Stomach (tissue), 4 donors: ENCODE measurements around the gene MTREX.

Source experiments
- POLR2A ChIP-seq, 4 donors: fragments of 450-650 bp; IDR thresholded peaks; one replicate each; pipeline ENCODE4 v1.6.1; 2016; ENCODE audit warnings: antibody characterized with exemption in 4 of 4, control low read depth in 2 of 4, mild to moderate bottlenecking in 1 of 4, moderate library complexity in 1 of 4
- TF ChIP-seq, protein P1 (sequence below), 7 experiments: fragments of 450-650 bp in 4 of 7; fragments of 200-600 bp in 3 of 7; sonication (generic) in 3 of 7; IDR thresholded peaks; one replicate each; pipeline ENCODE4 v1.5.1; 2016 to 2019; ENCODE audit warnings: antibody characterized with exemption in 7 of 7, control low read depth in 2 of 7, mild to moderate bottlenecking in 1 of 7

DNA sequence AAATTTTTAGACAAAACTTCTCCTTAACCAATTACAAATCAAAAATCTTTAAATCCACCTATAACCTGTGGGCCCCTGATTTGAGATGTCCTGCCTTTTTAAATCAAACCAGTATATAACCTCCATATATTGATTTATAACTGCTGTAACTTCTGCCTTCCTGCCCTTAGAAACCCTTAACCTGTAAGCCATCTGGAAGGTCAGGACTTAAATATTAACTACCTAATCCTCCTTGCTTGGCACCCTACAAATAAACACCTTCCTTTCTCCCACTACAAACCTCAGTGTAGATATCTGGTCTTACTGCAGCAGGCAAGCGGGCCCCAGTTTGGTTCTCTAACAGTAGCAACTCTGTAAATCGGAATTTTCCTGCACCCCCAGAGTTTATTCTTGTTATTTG, 83.9 kb downstream of the MTREX start:
- TF ChIP-seq, protein P1, sequence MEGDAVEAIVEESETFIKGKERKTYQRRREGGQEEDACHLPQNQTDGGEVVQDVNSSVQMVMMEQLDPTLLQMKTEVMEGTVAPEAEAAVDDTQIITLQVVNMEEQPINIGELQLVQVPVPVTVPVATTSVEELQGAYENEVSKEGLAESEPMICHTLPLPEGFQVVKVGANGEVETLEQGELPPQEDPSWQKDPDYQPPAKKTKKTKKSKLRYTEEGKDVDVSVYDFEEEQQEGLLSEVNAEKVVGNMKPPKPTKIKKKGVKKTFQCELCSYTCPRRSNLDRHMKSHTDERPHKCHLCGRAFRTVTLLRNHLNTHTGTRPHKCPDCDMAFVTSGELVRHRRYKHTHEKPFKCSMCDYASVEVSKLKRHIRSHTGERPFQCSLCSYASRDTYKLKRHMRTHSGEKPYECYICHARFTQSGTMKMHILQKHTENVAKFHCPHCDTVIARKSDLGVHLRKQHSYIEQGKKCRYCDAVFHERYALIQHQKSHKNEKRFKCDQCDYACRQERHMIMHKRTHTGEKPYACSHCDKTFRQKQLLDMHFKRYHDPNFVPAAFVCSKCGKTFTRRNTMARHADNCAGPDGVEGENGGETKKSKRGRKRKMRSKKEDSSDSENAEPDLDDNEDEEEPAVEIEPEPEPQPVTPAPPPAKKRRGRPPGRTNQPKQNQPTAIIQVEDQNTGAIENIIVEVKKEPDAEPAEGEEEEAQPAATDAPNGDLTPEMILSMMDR (IDR thresholded peaks at IDR 0.05), result no peak
- TF ChIP-seq POLR2A (IDR thresholded peaks at IDR 0.05), result no peak
